Endodermal cell (in vitro differentiated cells): ENCODE measurements around the gene CHPF2. TPM values are rescaled to one million over a fixed set of nuclear protein-coding genes. Genes with fewer than 3 reads are reported as not detected.

Source experiments
- DNase-seq: peaks from one replicate; pipeline ENCODE4 v3.0.0-alpha.2; 2017
- H3K27ac ChIP-seq: 2 replicates; pipeline ENCODE4 v1.5.1; 2013; ENCODE audit warnings: mild to moderate bottlenecking, low read depth, low read length, moderate library complexity
- H3K27me3 ChIP-seq: 2 replicates; pipeline ENCODE4 v1.6.1; 2013; ENCODE audit warnings: mild to moderate bottlenecking, low read length, moderate library complexity; ENCODE audit not compliant: insufficient read depth, control insufficient read depth, poor library complexity, severe bottlenecking
- H3K36me3 ChIP-seq: 2 replicates; pipeline ENCODE4 v1.7.0; 2013; ENCODE audit warnings: mild to moderate bottlenecking, low read length, moderate library complexity; ENCODE audit not compliant: control insufficient read depth, insufficient read depth
- H3K4me1 ChIP-seq: one replicate; pipeline ENCODE4 v1.7.0; 2013; ENCODE audit warnings: low read length; ENCODE audit not compliant: control insufficient read depth, insufficient read depth
- H3K4me3 ChIP-seq: 2 replicates; pipeline ENCODE4 v1.5.1; 2013; ENCODE audit warnings: mild to moderate bottlenecking, low read length, moderate library complexity
- H3K9ac ChIP-seq: 2 replicates; pipeline ENCODE4 v1.6.1; 2013; ENCODE audit warnings: mild to moderate bottlenecking, low read length, moderate library complexity; ENCODE audit not compliant: poor library complexity, severe bottlenecking; ENCODE audit errors: extremely low read depth
- H3K9me3 ChIP-seq: 2 replicates; pipeline ENCODE4 v1.6.1; 2013; ENCODE audit warnings: mild to moderate bottlenecking, low read length, moderate library complexity; ENCODE audit not compliant: control insufficient read depth
- H3K27ac Mint-ChIP-seq: 2 replicates; pipeline ENCODE4 v1.8.0; 2020; ENCODE audit warnings: mixed read lengths
- H3K27me3 Mint-ChIP-seq: 2 replicates; pipeline ENCODE4 v1.8.0; 2021; ENCODE audit warnings: mild to moderate bottlenecking, mixed read lengths; ENCODE audit not compliant: insufficient read depth
- H3K36me3 Mint-ChIP-seq: 2 replicates; pipeline ENCODE4 v1.8.0; 2020; ENCODE audit warnings: low read depth, mixed read lengths
- H3K4me1 Mint-ChIP-seq: 2 replicates; pipeline ENCODE4 v1.8.0; 2020; ENCODE audit warnings: mixed read lengths
- H3K4me3 Mint-ChIP-seq: 2 replicates; pipeline ENCODE4 v1.8.0; 2020; ENCODE audit warnings: mild to moderate bottlenecking, moderate library complexity, mixed read lengths
- H3K9me3 Mint-ChIP-seq: 2 replicates; pipeline ENCODE4 v1.8.0; 2020; ENCODE audit warnings: mild to moderate bottlenecking, mixed read lengths
- CTCF ChIP-seq: fragments of 200-600 bp; sonication (generic); conservative IDR thresholded peaks from 2 replicates; pipeline ENCODE4 v1.5.0; 2021; ENCODE audit warnings: antibody characterized with exemption, mild to moderate bottlenecking
- WGBS, 2 experiments: methylation state at CpG; one replicate each; pipeline versions ENCODE4 v1.1.5 to v1.1.7; 2013; ENCODE audit warnings: missing lambda C conversion rate in 2 of 2, mixed read lengths in 1 of 2; ENCODE audit not compliant: insufficient coverage in 1 of 2, insufficient read length in 1 of 2; 5-methylcytosine and 5-hydroxymethylcytosine counted together
- total RNA-seq, 2 donors: library from RNA; stranded (reverse); fragmentation: NEBNext Ultra II Directional in 1 of 2; extraction: Animal tissue kit (Norgen Biotek cat#: 25700) in 1 of 2; gene quantifications; 2 replicates in 1 of 2; 3 replicates in 1 of 2; pipeline ENCODE4 v1.2.1, GENCODE V29; 2021

CHPF2 gene
- total RNA-seq, 2 donors from 2014 or later: 31.9 to 35.6 TPM

- DNase-seq: peak; percentile 87
- peak overlapping the region; percentile 77 for H3K27ac Mint-ChIP-seq
- Histone ChIP-seq H3K4me1 (peaks cover 25% of the 10 kb centered on the region), H3K27ac (peak overlapping the region; percentile 95), H3K27me3 (no peaks in the 10 kb centered on the region), H3K36me3 (no peaks in the 10 kb centered on the region), H3K9me3 (no peaks in the 10 kb centered on the region), H3K4me3 (peak overlapping the region; percentile 80), H3K9ac (peak overlapping the region; percentile 51)
- no peak for TF ChIP-seq CTCF
- WGBS, 2 experiments: 0 to 3% methylated on average over 4 to 77 of the region's 79 CpGs
- H3K9me3 Mint-ChIP-seq: no peaks in the 10 kb centered on the region
- H3K27me3 Mint-ChIP-seq: peaks cover 57% of the 10 kb centered on the region
- peak overlapping the region; percentile 74 for H3K4me3 Mint-ChIP-seq
- peaks cover 43% of the 10 kb centered on the region for H3K4me1 Mint-ChIP-seq
- no peaks in the 10 kb centered on the region for H3K36me3 Mint-ChIP-seq
These were observed 19.6 kb downstream of the CHPF2 start for GRCh38 chr7:151251689-151252560.

GRCh38 chr7:151252561-151252835 is 20.2 kb downstream of the CHPF2 start:
- Mint-ChIP-seq H3K36me3 (peaks cover under 1% of the 10 kb centered on the region), H3K27me3 (peaks cover 62% of the 10 kb centered on the region), H3K4me3 (peak overlapping the region; percentile 74), H3K9me3 (no peaks in the 10 kb centered on the region), H3K27ac (peak overlapping the region; percentile 77), H3K4me1 (peaks cover 38% of the 10 kb centered on the region)
- H3K4me3 ChIP-seq: peak overlapping the region; percentile 80
- H3K36me3 ChIP-seq: no peaks in the 10 kb centered on the region
- H3K27me3 ChIP-seq: no peaks in the 10 kb centered on the region
- WGBS, 2 experiments: 28 to 47% methylated on average over 6 to 9 of the region's 9 CpGs
- peaks cover 25% of the 10 kb centered on the region for H3K4me1 ChIP-seq
- peak overlapping the region; percentile 51 for H3K9ac ChIP-seq
- DNase-seq: no peak
- H3K27ac ChIP-seq: peak overlapping the region; percentile 95
- TF ChIP-seq CTCF: no peak
- H3K9me3 ChIP-seq: no peaks in the 10 kb centered on the region

- Mint-ChIP-seq H3K27ac (peak overlapping the region; percentile 77), H3K36me3 (peaks cover 6% of the 10 kb centered on the region), H3K27me3 (peaks cover 68% of the 10 kb centered on the region), H3K9me3 (no peaks in the 10 kb centered on the region), H3K4me3 (peak overlapping the region; percentile 74), H3K4me1 (peaks cover 33% of the 10 kb centered on the region)
- H3K27me3 ChIP-seq: no peaks in the 10 kb centered on the region
- TF ChIP-seq CTCF: no peak
- peak overlapping the region; percentile 80 for H3K4me3 ChIP-seq
- H3K4me1 ChIP-seq: peaks cover 22% of the 10 kb centered on the region
- no peaks in the 10 kb centered on the region for H3K36me3 ChIP-seq
- no peaks in the 10 kb centered on the region for H3K9me3 ChIP-seq
- no peak overlapping the region for H3K9ac ChIP-seq
- DNase-seq: peak; percentile 69
- H3K27ac ChIP-seq: peak overlapping the region; percentile 95
- WGBS, 2 experiments: 62 to 72% methylated on average over 10 to 17 of the region's 17 CpGs
These were observed 20.9 kb downstream of the CHPF2 start for GRCh38 chr7:151252961-151253711.
